Measurements from ENCODE around the gene MBOAT2. TPM values are rescaled to one million over a fixed set of nuclear protein-coding genes. Genes with fewer than 3 reads are reported as not detected.
"Not testable (repeated sequence)": the region's sequence is repeated elsewhere in the genome, so short reads cannot be mapped to it uniquely, and the experiment has no call there.

The MBOAT2 gene
- total and polyA plus RNA-seq, 4 donors, result 0.57 to 65.5 (median 3.2) TPM

- H3K36me3 ChIP-seq (ENCODE audit: control insufficient read depth in 4 of 4, insufficient read depth in 3 of 4, low read depth in 1 of 4, low read length in 3 of 4); H3K9me3 ChIP-seq (ENCODE audit: control insufficient read depth in 4 of 4, low read length in 3 of 4); H3K4me1 ChIP-seq (ENCODE audit: control insufficient read depth in 4 of 4, insufficient read depth in 4 of 4, low read length in 3 of 4); DNase-seq (ENCODE audit: low spot score); H3K4me3 ChIP-seq (ENCODE audit: low read depth in 1 of 3, low read length in 3 of 3); H3K27ac ChIP-seq (ENCODE audit: low read depth in 1 of 2, low read length in 2 of 2); H3K9ac ChIP-seq (ENCODE audit: low read depth in 1 of 2, low read length in 2 of 2); H3K27me3 ChIP-seq (ENCODE audit: control insufficient read depth in 4 of 4, insufficient read depth in 4 of 4, low read length in 3 of 4): not testable (repeated sequence)
- 91% methylated on average over 13 of the region's 13 CpGs for WGBS
Measured at GRCh38 chr2:8895087-8895912, 108.2 kb downstream of the MBOAT2 start.

GRCh38 chr2:8893978-8894820 lies 109.3 kb downstream of the MBOAT2 start:
- TF ChIP-seq HNF4G (IDR thresholded peaks at IDR 0.05) (no peak), ATF3 (IDR thresholded peaks at IDR 0.05) (no peak), FOXA2 (IDR thresholded peaks at IDR 0.05) (no peak), SP1 (IDR thresholded peaks at IDR 0.05) (no peak), EGR1 (IDR thresholded peaks at IDR 0.05; ENCODE audit: low read depth in 2 of 2) (no peak), FOXA1 (IDR thresholded peaks at IDR 0.05) (no peak), ZBTB33 (IDR thresholded peaks at IDR 0.05) (no peak), JUND (IDR thresholded peaks at IDR 0.05) (no peak), RXRA (IDR thresholded peaks at IDR 0.05) (no peak), RAD21 (IDR thresholded peaks at IDR 0.05) (no peak), NR2F2 (IDR thresholded peaks at IDR 0.05) (no peak), GABPA (IDR thresholded peaks at IDR 0.05 in 1 of 2, conservative IDR thresholded peaks at IDR 0.05 in 1 of 2) (no peak), TAF1 (conservative IDR thresholded peaks at IDR 0.05) (no peak), YY1 (IDR thresholded peaks at IDR 0.05) (no peak), HNF4A (conservative IDR thresholded peaks at IDR 0.05) (no peak)
- TF ChIP-seq, protein P1, sequence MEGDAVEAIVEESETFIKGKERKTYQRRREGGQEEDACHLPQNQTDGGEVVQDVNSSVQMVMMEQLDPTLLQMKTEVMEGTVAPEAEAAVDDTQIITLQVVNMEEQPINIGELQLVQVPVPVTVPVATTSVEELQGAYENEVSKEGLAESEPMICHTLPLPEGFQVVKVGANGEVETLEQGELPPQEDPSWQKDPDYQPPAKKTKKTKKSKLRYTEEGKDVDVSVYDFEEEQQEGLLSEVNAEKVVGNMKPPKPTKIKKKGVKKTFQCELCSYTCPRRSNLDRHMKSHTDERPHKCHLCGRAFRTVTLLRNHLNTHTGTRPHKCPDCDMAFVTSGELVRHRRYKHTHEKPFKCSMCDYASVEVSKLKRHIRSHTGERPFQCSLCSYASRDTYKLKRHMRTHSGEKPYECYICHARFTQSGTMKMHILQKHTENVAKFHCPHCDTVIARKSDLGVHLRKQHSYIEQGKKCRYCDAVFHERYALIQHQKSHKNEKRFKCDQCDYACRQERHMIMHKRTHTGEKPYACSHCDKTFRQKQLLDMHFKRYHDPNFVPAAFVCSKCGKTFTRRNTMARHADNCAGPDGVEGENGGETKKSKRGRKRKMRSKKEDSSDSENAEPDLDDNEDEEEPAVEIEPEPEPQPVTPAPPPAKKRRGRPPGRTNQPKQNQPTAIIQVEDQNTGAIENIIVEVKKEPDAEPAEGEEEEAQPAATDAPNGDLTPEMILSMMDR (IDR thresholded peaks at IDR 0.05; ENCODE audit: low read depth, low read length, missing input control), result no peak
- TF ChIP-seq, protein P2, sequence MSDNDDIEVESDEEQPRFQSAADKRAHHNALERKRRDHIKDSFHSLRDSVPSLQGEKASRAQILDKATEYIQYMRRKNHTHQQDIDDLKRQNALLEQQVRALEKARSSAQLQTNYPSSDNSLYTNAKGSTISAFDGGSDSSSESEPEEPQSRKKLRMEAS (IDR thresholded peaks at IDR 0.05), result no peak
- TF ChIP-seq, protein P3, sequence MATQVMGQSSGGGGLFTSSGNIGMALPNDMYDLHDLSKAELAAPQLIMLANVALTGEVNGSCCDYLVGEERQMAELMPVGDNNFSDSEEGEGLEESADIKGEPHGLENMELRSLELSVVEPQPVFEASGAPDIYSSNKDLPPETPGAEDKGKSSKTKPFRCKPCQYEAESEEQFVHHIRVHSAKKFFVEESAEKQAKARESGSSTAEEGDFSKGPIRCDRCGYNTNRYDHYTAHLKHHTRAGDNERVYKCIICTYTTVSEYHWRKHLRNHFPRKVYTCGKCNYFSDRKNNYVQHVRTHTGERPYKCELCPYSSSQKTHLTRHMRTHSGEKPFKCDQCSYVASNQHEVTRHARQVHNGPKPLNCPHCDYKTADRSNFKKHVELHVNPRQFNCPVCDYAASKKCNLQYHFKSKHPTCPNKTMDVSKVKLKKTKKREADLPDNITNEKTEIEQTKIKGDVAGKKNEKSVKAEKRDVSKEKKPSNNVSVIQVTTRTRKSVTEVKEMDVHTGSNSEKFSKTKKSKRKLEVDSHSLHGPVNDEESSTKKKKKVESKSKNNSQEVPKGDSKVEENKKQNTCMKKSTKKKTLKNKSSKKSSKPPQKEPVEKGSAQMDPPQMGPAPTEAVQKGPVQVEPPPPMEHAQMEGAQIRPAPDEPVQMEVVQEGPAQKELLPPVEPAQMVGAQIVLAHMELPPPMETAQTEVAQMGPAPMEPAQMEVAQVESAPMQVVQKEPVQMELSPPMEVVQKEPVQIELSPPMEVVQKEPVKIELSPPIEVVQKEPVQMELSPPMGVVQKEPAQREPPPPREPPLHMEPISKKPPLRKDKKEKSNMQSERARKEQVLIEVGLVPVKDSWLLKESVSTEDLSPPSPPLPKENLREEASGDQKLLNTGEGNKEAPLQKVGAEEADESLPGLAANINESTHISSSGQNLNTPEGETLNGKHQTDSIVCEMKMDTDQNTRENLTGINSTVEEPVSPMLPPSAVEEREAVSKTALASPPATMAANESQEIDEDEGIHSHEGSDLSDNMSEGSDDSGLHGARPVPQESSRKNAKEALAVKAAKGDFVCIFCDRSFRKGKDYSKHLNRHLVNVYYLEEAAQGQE (IDR thresholded peaks at IDR 0.05), result no peak
- Histone ChIP-seq H3K9ac (ENCODE audit: low read depth in 1 of 2, low read length in 2 of 2) (no peak overlapping the region), H3K4me1 (ENCODE audit: control insufficient read depth in 4 of 4, insufficient read depth in 4 of 4, low read length in 3 of 4) (no peaks in the 10 kb centered on the region), H3K4me3 (ENCODE audit: low read depth in 1 of 3, low read length in 3 of 3) (no peak overlapping the region), H3K27ac (ENCODE audit: low read depth in 1 of 2, low read length in 2 of 2) (no peak overlapping the region), H3K36me3 (ENCODE audit: control insufficient read depth in 4 of 4, insufficient read depth in 3 of 4, low read depth in 1 of 4, low read length in 3 of 4) (no peaks in the 10 kb centered on the region), H3K27me3 (ENCODE audit: control insufficient read depth in 4 of 4, insufficient read depth in 4 of 4, low read length in 3 of 4) (no peaks in the 10 kb centered on the region), H3K9me3 (ENCODE audit: control insufficient read depth in 4 of 4, low read length in 3 of 4) (no peaks in the 10 kb centered on the region)
- 87% methylated on average over 19 of the region's 19 CpGs for WGBS
- peak; percentile 46 for DNase-seq (ENCODE audit: low spot score)
